SH-SY5Y (cell line): ENCODE measurements around the gene POU2F3.

Experiments
- GATA2 ChIP-seq: IDR thresholded peaks from 2 replicates; pipeline ENCODE4 v1.6.1; 2011; ENCODE audit warnings: mild to moderate bottlenecking, low read depth, low read length
- GATA3 ChIP-seq: IDR thresholded peaks from 2 replicates; pipeline ENCODE4 v1.6.1; 2011; ENCODE audit warnings: low read depth, mild to moderate bottlenecking, low read length, moderate library complexity

POU2F3 gene

DNA sequence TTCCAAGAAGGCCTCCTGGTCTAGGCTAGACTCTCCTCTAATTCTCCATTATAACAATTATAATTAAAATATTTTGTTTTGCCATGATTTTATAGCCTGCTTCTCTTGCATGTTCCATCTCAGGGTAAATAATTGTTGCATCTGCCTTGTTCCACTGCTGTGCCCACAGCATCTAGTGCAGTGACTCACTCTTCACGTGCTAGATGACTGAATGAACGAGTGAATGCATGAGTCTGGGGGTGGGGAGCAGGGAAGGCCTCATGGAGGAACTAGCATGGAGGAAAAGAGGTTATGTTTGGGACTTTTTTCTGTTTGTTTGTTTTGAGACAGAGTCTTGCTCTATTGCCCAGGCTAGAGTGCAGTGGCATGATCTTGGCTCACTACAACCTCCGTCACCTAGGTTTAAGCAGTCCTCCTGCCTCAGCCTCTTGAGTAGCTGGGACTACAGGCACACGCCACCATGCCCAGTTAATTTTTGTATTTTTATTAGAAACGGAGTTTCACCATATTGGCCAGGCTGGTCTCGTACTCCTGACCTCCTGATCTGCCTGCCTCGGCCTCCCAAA, 34.3 kb upstream of the POU2F3 start:
- TF ChIP-seq GATA2 (no peak), GATA3 (no peak)

GRCh38 chr11:120207512-120207911, 32.4 kb upstream of the POU2F3 start:
- TF ChIP-seq GATA2 (no peak), GATA3 (no peak)

DNA sequence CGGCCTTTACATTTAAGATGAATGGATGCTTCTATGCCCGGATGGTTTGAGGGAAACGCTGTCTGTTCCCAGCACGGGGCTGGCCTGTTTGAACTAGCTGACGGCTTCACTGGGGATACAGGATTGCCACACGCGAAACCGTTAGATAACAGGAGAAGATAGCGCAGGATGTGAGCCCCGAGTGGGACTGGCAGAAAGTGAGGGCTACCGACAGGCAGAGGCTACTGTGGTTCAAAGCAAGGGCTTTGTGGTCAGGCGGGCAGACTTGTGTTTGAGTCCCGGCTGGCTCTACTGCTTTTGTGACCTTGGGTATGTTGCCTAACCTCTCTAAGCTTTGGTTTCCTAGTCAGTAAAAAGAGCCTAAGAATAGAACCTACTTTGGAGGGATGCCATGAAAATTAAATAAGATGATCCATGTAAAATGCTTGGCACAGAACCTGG, 31.9 kb upstream of the POU2F3 start:
- TF ChIP-seq GATA2 (peak; percentile 69), GATA3 (no peak)

GRCh38 chr11:120208777-120209176, 31.2 kb upstream of the POU2F3 start:
- TF ChIP-seq GATA3, result no peak
- TF ChIP-seq GATA2, result no peak

DNA sequence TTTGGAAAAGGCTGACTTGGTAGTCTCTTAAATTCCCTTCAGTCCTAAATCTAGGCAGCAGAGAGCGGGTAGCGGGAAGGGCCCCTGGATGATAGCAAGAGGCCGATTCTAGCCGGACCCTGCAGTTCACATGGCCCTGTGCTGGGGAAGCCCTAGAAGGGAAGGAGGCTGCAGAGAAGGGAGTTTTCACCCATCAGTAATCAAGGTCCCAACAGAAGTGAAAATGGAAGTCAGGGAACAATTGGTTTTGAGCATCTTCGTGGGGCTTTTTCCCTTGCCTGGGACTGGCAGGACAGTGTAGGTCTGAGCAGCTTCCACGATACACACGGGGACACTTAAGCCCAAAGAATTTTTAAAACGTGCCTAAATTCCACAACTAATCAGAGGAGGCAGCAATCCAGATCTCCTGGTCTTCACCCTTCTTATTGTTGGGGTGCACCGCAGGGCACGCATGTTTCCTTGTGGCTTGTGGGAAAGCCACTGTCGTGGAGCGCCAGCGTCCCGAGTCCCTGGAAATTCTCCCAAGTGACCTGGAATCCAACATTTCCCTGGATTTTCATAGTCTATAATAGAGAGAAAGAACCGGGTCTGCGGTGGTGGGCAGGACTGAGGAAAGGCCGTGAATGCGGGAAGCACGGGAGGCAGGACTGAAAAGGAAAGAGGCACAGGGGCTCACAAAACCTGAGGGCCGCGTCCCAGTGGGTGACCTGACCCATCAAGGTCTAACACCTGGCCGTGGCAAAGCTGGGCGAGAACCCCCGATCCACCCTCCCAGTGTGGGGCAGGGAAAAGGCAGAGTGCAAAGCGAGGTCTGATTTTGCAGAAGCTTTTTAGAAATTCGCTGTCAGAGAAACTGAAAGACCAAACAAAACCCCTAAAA, 30.0 kb upstream of the POU2F3 start:
- TF ChIP-seq GATA2 (no peak), GATA3 (no peak)

GRCh38 chr11:120210626-120211521, 29.1 kb upstream of the POU2F3 start, which contains the start of gene OAF:
OAF (plus strand) TSS chr11:120211032; CDS start chr11:120211280, 248 bp downstream.
- TF ChIP-seq GATA3, result no peak
- TF ChIP-seq GATA2, result no peak

GRCh38 chr11:120211522-120212258, 28.2 kb upstream of the POU2F3 start:
- TF ChIP-seq GATA2, result no peak
- TF ChIP-seq GATA3, result no peak

DNA sequence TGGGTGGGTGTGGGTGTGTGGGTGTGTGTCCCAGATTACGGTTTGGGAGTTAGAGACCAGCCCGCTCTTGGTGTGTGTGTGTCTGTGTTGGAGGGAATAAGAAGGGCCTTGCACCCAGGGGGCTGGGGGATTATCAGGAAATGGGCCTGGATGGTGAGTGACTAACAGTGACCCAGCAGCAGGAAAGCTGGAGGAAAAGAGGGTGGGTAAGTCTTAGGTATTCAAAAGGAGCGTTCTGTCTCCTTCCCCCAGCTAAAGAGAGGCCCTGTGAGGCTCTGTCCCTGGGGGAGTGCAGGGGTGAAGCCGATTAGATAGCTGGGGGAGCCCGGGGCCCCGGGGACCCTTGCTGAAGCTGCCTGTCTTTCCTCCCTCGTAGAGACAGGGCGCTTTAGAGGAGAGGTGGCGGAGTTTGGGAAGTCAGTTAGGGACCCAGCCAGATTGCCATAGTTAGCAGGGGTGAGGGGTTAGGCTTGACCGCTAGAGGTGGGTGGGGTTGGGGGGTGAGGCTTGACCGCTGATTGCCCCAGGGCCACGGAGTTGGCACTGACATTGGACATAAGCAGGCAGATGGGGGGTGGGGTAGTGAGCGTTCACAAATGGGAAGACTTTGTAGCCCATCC, 27.6 kb upstream of the POU2F3 start:
- TF ChIP-seq GATA3, result no peak
- no peak for TF ChIP-seq GATA2

- TF ChIP-seq GATA3 (no peak), GATA2 (no peak)
These were observed 27.0 kb upstream of the POU2F3 start for GRCh38 chr11:120212926-120213325.

DNA sequence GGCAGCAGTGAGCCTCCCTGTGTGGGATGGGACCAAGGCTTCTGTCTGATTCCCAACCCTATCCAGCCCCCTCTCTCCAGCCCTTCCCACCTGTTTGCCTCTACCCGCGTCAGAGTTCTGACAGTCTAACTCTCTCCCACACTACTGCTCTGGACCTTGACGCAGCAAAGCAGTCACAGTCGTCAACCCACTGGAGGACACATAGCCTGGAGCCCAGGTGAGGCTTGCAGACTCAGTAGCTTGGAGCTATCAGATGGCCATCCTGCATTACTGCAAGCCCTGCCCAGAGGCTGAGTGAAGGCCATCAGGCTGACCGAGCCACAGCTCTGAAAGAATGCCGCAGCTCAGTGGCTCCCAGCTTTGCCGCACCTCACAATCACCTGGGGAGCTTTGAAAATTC, 25.4 kb upstream of the POU2F3 start:
- TF ChIP-seq GATA3 (no peak), GATA2 (no peak)

DNA sequence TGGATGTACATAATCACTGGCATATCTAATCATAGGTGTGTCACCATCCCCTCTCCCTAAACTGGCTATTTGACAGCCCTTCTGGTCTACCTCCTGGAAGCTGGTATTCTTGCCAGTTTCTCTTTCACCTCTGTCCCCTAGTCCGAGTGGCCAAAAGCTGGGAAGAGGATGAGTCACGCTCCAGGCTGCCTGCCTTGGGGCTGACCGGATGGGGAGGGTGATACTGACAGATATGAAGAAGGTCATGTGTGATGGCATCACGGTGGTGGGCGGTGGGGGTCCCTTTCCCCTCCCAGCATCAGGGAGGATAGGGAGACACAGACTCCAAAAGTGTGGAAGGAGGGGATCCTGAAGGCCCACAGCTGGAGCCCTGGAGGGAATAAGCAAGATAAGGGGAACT, 24.3 kb upstream of the POU2F3 start:
- TF ChIP-seq GATA3 (no peak), GATA2 (no peak)

GRCh38 chr11:120216426-120217102, 23.4 kb upstream of the POU2F3 start:
- TF ChIP-seq GATA3 (no peak), GATA2 (peak; percentile 75; the same call in 1 of the 2 replicates)

GRCh38 chr11:120217526-120217925, 22.4 kb upstream of the POU2F3 start:
- TF ChIP-seq GATA3 (no peak), GATA2 (no peak)
